Upper lobe of left lung (tissue), 4 donors: ENCODE measurements around the gene EMP1.

Experiments
- EP300 ChIP-seq, 4 donors: sonication (generic); formaldehyde crosslinking; IDR thresholded peaks; one replicate each; pipeline ENCODE4 v1.5.1; 2017; ENCODE audit warnings: antibody characterized with exemption in 4 of 4, control low read depth in 2 of 4
- POLR2A ChIP-seq, 4 donors: fragments of 450-650 bp; IDR thresholded peaks; one replicate each; pipeline ENCODE4 v1.5.1; 2016 to 2017; ENCODE audit warnings: antibody characterized with exemption in 4 of 4, mild to moderate bottlenecking in 2 of 4
- POLR2AphosphoS5 ChIP-seq, 2 donors: sonication (generic); formaldehyde crosslinking; IDR thresholded peaks; one replicate each; pipeline ENCODE4 v1.5.1; 2017; ENCODE audit warnings: antibody characterized with exemption in 2 of 2
- TF ChIP-seq, protein P1 (sequence below), 6 experiments: fragments of 450-650 bp in 4 of 6; fragments of 200-600 bp in 2 of 6; sonication (generic) in 2 of 6; IDR thresholded peaks; one replicate each; pipeline ENCODE4 v1.5.1; 2016 to 2019; ENCODE audit warnings: antibody characterized with exemption in 6 of 6

DNA sequence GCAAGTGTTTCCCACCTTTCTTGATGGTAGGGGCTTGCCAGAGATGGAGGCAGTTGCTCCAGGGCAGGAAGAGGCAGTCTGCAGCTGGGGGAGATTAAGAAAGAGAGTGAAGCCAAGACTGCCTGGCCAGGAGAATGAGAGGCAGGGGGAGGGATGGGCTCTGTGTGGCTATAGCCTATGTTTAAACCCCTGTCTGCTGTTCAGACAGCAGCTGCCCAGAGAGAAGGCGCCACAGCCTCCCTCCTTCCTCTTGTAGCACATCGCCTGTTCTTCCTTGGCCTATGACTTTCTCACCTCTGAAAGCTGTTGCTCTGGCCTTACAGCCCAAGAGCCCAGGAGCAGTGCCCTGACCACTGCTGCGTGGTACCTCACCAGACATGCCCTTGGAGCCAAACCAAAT, 61.7 kb downstream of the EMP1 start:
- TF ChIP-seq, protein P1, sequence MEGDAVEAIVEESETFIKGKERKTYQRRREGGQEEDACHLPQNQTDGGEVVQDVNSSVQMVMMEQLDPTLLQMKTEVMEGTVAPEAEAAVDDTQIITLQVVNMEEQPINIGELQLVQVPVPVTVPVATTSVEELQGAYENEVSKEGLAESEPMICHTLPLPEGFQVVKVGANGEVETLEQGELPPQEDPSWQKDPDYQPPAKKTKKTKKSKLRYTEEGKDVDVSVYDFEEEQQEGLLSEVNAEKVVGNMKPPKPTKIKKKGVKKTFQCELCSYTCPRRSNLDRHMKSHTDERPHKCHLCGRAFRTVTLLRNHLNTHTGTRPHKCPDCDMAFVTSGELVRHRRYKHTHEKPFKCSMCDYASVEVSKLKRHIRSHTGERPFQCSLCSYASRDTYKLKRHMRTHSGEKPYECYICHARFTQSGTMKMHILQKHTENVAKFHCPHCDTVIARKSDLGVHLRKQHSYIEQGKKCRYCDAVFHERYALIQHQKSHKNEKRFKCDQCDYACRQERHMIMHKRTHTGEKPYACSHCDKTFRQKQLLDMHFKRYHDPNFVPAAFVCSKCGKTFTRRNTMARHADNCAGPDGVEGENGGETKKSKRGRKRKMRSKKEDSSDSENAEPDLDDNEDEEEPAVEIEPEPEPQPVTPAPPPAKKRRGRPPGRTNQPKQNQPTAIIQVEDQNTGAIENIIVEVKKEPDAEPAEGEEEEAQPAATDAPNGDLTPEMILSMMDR (IDR thresholded peaks at IDR 0.05): no peak
- TF ChIP-seq EP300 (IDR thresholded peaks at IDR 0.05): no peak
- no peak for TF ChIP-seq POLR2A (IDR thresholded peaks at IDR 0.05)
- TF ChIP-seq POLR2AphosphoS5 (IDR thresholded peaks at IDR 0.05): no peak
